Measurements from ENCODE around the gene SYNGAP1. TPM values are rescaled to one million over a fixed set of nuclear protein-coding genes. Genes with fewer than 3 reads are reported as not detected.

SYNGAP1 gene
- total RNA-seq, 1 experiment from 2014 or later: 29.0 TPM

- no peaks in the 10 kb centered on the region for H3K27me3 ChIP-seq (ENCODE audit: control insufficient read depth, insufficient read depth, low read length)
- no TSS peak for BruUV-seq (replicated peaks)
- CTCF ChIA-PET: no interaction called here
- H3K4me3 ChIP-seq (ENCODE audit: low read depth in 2 of 2, low read length in 2 of 2): no peak overlapping the region
- peaks cover 5% of the 10 kb centered on the region; the same call in 1 of the 2 replicates for H3K36me3 ChIP-seq (ENCODE audit: control insufficient read depth, insufficient read depth, low read length)
- H3K9me3 ChIP-seq (ENCODE audit: control insufficient read depth, insufficient read depth, low read depth, low read length): no peaks in the 10 kb centered on the region
- no peak overlapping the region for H3K27ac ChIP-seq (ENCODE audit: low read length)
- ATAC-seq: no peak
- H3K4me1 ChIP-seq (ENCODE audit: control insufficient read depth, insufficient read depth, low read length): peaks cover 32% of the 10 kb centered on the region
- TF ChIP-seq TCF7L2 (IDR thresholded peaks at IDR 0.05; ENCODE audit: low read depth, low read length) (no peak), CTCF (IDR thresholded peaks at IDR 0.05) (no peak), REST (IDR thresholded peaks at IDR 0.05; ENCODE audit: insufficient read depth in 1 of 2, low read depth in 2 of 2, low read length in 1 of 2) (no peak), POLR2AphosphoS5 (IDR thresholded peaks at IDR 0.05; ENCODE audit: low read depth, low read length) (no peak), SIN3A (IDR thresholded peaks at IDR 0.05; ENCODE audit: borderline replicate concordance, insufficient read depth, low read depth, low read length) (no peak)
- intact Hi-C loops (cut with micrococcal nuclease; ENCODE audit: unreplicated experiment) (no loop called here), in situ Hi-C loops (cut with HindIII; ENCODE audit: low pct_unique_long_range_greater_than_20kb, low sequenced_read_pairs) (no loop called here)
- DNase-seq (ENCODE audit: low read depth, low spot score): no peak
- POLR2A ChIA-PET: no interaction called here
Observed at GRCh38 chr6:33431880-33432541, 12.1 kb downstream of the SYNGAP1 start.

- intact Hi-C loops (cut with micrococcal nuclease; ENCODE audit: unreplicated experiment) (no loop called here), in situ Hi-C loops (cut with HindIII; ENCODE audit: low pct_unique_long_range_greater_than_20kb, low sequenced_read_pairs) (no loop called here)
- BruUV-seq (replicated peaks): no TSS peak
- no peaks in the 10 kb centered on the region for H3K9me3 ChIP-seq (ENCODE audit: control insufficient read depth, insufficient read depth, low read depth, low read length)
- POLR2A ChIA-PET: no interaction called here
- CTCF ChIA-PET: no interaction called here
- peaks cover 5% of the 10 kb centered on the region; the same call in 1 of the 2 replicates for H3K36me3 ChIP-seq (ENCODE audit: control insufficient read depth, insufficient read depth, low read length)
- H3K4me1 ChIP-seq (ENCODE audit: control insufficient read depth, insufficient read depth, low read length): peaks cover 28% of the 10 kb centered on the region
- H3K4me3 ChIP-seq (ENCODE audit: low read depth in 2 of 2, low read length in 2 of 2): no peak overlapping the region
- no peaks in the 10 kb centered on the region for H3K27me3 ChIP-seq (ENCODE audit: control insufficient read depth, insufficient read depth, low read length)
- no peak for DNase-seq (ENCODE audit: low read depth, low spot score)
- H3K27ac ChIP-seq (ENCODE audit: low read length): no peak overlapping the region
- no peak for ATAC-seq
- no peak for TF ChIP-seq SIN3A (IDR thresholded peaks at IDR 0.05; ENCODE audit: borderline replicate concordance, insufficient read depth, low read depth, low read length)
- no peak for TF ChIP-seq POLR2AphosphoS5 (IDR thresholded peaks at IDR 0.05; ENCODE audit: low read depth, low read length)
- TF ChIP-seq CTCF (IDR thresholded peaks at IDR 0.05): no peak
- no peak for TF ChIP-seq TCF7L2 (IDR thresholded peaks at IDR 0.05; ENCODE audit: low read depth, low read length)
- TF ChIP-seq REST (IDR thresholded peaks at IDR 0.05; ENCODE audit: insufficient read depth in 1 of 2, low read depth in 2 of 2, low read length in 1 of 2): no peak
Observed at GRCh38 chr6:33432546-33432945, 12.7 kb downstream of the SYNGAP1 start.

Measured in Panc1 (cell line).